ENCODE measurements around the gene NOP56. TPM values are rescaled to one million over a fixed set of nuclear protein-coding genes. Genes with fewer than 3 reads are reported as not detected.

Gene NOP56
- total RNA-seq, 4 donors from 2014 or later: 44.8 to 108 (median 54.6) TPM

GRCh38 chr20:2656471-2657117 is 4.2 kb downstream of the NOP56 start:
- Histone ChIP-seq H3K27ac (no peak overlapping the region), H3K9me3 (no peaks in the 10 kb centered on the region), H3K4me1 (peaks cover 0 to 24% (median 10%) of the 10 kb centered on the region in 3 donors), H3K36me3 (peaks cover 0 to 81% of the 10 kb centered on the region in 2 donors), H3K4me3 (no peak overlapping the region), H3K27me3 (no peaks in the 10 kb centered on the region)
- 73 to 85% methylated on average over 8 of the region's 12 CpGs for WGBS, 2 donors (ENCODE audit: low coverage in 1 of 2)
- no peak for ATAC-seq
- TF ChIP-seq EP300 (IDR thresholded peaks at IDR 0.05) (no peak), POLR2AphosphoS5 (IDR thresholded peaks at IDR 0.05) (no peak), CTCF (IDR thresholded peaks at IDR 0.05) (no peak), POLR2A (IDR thresholded peaks at IDR 0.05) (no peak)

DNA sequence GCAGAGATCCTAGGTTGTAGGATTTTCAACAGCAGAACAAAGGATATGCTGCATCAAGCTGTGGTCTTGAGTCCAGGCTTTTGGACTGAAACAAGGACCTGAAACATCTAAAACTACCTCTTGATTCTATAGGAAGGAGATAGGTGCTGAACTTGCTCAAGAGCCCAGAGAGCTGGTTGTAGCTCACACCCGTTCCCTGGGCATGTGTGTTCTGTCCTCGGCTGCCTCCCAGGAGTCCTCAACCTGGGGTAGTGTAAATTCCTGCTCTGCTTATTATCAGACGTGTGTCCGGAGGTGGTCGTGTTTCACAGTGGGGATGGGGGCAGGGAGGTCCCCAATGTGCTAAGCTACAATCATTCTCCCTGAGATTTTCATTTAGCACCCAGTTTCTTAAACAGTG is 4.8 kb downstream of the NOP56 start:
- Histone ChIP-seq H3K27me3 (no peaks in the 10 kb centered on the region), H3K4me1 (peaks cover 0 to 27% (median 10%) of the 10 kb centered on the region in 3 donors), H3K36me3 (peaks cover 0 to 87% of the 10 kb centered on the region in 2 donors), H3K4me3 (no peak overlapping the region), H3K9me3 (no peaks in the 10 kb centered on the region), H3K27ac (no peak overlapping the region)
- TF ChIP-seq POLR2A (IDR thresholded peaks at IDR 0.05): no peak
- TF ChIP-seq EP300 (IDR thresholded peaks at IDR 0.05): no peak
- no peak for TF ChIP-seq CTCF (IDR thresholded peaks at IDR 0.05)
- TF ChIP-seq POLR2AphosphoS5 (IDR thresholded peaks at IDR 0.05): no peak
- WGBS, 2 donors (ENCODE audit: low coverage in 1 of 2): 64% methylated on average over 5 of the region's 5 CpGs; no CpG with 5 or more reads in 1 of the 2 donors
- no peak for ATAC-seq

DNA sequence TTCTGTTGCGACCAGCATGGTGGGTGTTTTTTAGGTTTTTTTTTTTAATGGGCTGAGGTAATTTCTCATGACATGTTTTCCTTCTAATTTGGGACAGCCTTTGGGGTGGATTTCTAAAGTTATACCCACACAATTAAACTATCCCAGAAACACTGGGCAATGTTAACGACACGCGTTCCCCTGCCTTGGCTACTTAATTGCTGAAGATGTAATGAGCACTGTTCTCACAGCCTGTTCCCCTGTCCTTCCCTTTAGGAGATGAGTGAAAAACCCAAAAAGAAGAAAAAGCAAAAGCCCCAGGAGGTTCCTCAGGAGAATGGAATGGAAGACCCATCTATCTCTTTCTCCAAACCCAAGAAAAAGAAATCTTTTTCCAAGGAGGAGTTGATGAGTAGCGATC is 5.2 kb downstream of the NOP56 start:
- Histone ChIP-seq H3K9me3 (no peaks in the 10 kb centered on the region), H3K36me3 (peaks cover 0 to 92% of the 10 kb centered on the region in 2 donors), H3K27me3 (no peaks in the 10 kb centered on the region), H3K4me1 (peaks cover 0 to 32% (median 10%) of the 10 kb centered on the region in 3 donors), H3K4me3 (no peak overlapping the region), H3K27ac (no peak overlapping the region)
- ATAC-seq: no peak
- TF ChIP-seq CTCF (IDR thresholded peaks at IDR 0.05): no peak
- no peak for TF ChIP-seq EP300 (IDR thresholded peaks at IDR 0.05)
- TF ChIP-seq POLR2AphosphoS5 (IDR thresholded peaks at IDR 0.05): no peak
- TF ChIP-seq POLR2A (IDR thresholded peaks at IDR 0.05): no peak
- 86 to 89% methylated on average over 4 of the region's 5 CpGs for WGBS, 2 donors (ENCODE audit: low coverage in 1 of 2)

GRCh38 chr20:2658414-2659354 is 6.3 kb downstream of the NOP56 start:
- Histone ChIP-seq H3K9me3 (no peaks in the 10 kb centered on the region), H3K27ac (no peak overlapping the region), H3K36me3 (peaks cover 0 to 93% of the 10 kb centered on the region in 2 donors), H3K4me3 (no peak overlapping the region), H3K27me3 (no peaks in the 10 kb centered on the region), H3K4me1 (peaks cover 0 to 34% (median 10%) of the 10 kb centered on the region in 3 donors)
- no peak for TF ChIP-seq POLR2A (IDR thresholded peaks at IDR 0.05)
- no peak for TF ChIP-seq EP300 (IDR thresholded peaks at IDR 0.05)
- TF ChIP-seq POLR2AphosphoS5 (IDR thresholded peaks at IDR 0.05): no peak
- no peak for TF ChIP-seq CTCF (IDR thresholded peaks at IDR 0.05)
- no peak for ATAC-seq
- WGBS, 2 donors (ENCODE audit: low coverage in 1 of 2): 60 to 74% methylated on average over 2 to 8 of the region's 13 CpGs
